ENCODE data around the gene SLC22A16. TPM values are rescaled to one million over a fixed set of nuclear protein-coding genes. Genes with fewer than 3 reads are reported as not detected.

The SLC22A16 gene
- total RNA-seq, 1 donor from 2014 or later, result not detected

GRCh38 chr6:110493253-110493800, 16.9 kb upstream of the SLC22A16 start:
- Mint-ChIP-seq H3K4me3 (no peak overlapping the region), H3K27me3 (ENCODE audit: low read depth) (no peaks in the 10 kb centered on the region), H3K4me1 (peaks cover 43% of the 10 kb centered on the region), H3K36me3 (no peaks in the 10 kb centered on the region), H3K9me3 (peaks cover 9% of the 10 kb centered on the region), H3K27ac (no peak overlapping the region)
- TF ChIP-seq CTCF (IDR thresholded peaks at IDR 0.05; ENCODE audit: unreplicated experiment), result no peak
- DNase-seq (ENCODE audit: low spot score in 2 of 2, unreplicated experiment in 2 of 2), result no peak

- no peak overlapping the region for H3K4me3 Mint-ChIP-seq
- H3K27ac Mint-ChIP-seq, result peak overlapping the region; percentile 93
- no peaks in the 10 kb centered on the region for H3K27me3 Mint-ChIP-seq (ENCODE audit: low read depth)
- no peak for TF ChIP-seq CTCF (IDR thresholded peaks at IDR 0.05; ENCODE audit: unreplicated experiment)
- no peaks in the 10 kb centered on the region for H3K36me3 Mint-ChIP-seq
- H3K9me3 Mint-ChIP-seq, result peaks cover 3% of the 10 kb centered on the region
- DNase-seq (ENCODE audit: low spot score in 2 of 2, unreplicated experiment in 2 of 2), result no peak
- peaks cover 36% of the 10 kb centered on the region for H3K4me1 Mint-ChIP-seq
Measured at GRCh38 chr6:110492584-110492983, 16.2 kb upstream of the SLC22A16 start.

GRCh38 chr6:110491644-110492317, 15.4 kb upstream of the SLC22A16 start:
- H3K9me3 Mint-ChIP-seq, result no peaks in the 10 kb centered on the region
- H3K4me1 Mint-ChIP-seq, result peaks cover 32% of the 10 kb centered on the region
- peak overlapping the region; percentile 1 for H3K4me3 Mint-ChIP-seq
- TF ChIP-seq CTCF (IDR thresholded peaks at IDR 0.05; ENCODE audit: unreplicated experiment), result no peak
- no peak for DNase-seq (ENCODE audit: low spot score in 2 of 2, unreplicated experiment in 2 of 2)
- peak overlapping the region; percentile 93 for H3K27ac Mint-ChIP-seq
- no peaks in the 10 kb centered on the region for H3K36me3 Mint-ChIP-seq
- H3K27me3 Mint-ChIP-seq (ENCODE audit: low read depth), result no peaks in the 10 kb centered on the region

- no peak for DNase-seq (ENCODE audit: low spot score in 2 of 2, unreplicated experiment in 2 of 2)
- TF ChIP-seq CTCF (IDR thresholded peaks at IDR 0.05; ENCODE audit: unreplicated experiment), result no peak
- Mint-ChIP-seq H3K4me3 (no peak overlapping the region), H3K9me3 (no peaks in the 10 kb centered on the region), H3K4me1 (peaks cover 31% of the 10 kb centered on the region), H3K27me3 (ENCODE audit: low read depth) (no peaks in the 10 kb centered on the region), H3K27ac (peak overlapping the region; percentile 93), H3K36me3 (no peaks in the 10 kb centered on the region)
Measured at GRCh38 chr6:110491299-110491643, 14.9 kb upstream of the SLC22A16 start.

- no peak overlapping the region for H3K27ac Mint-ChIP-seq
- peaks cover 19% of the 10 kb centered on the region for H3K4me1 Mint-ChIP-seq
- H3K36me3 Mint-ChIP-seq, result no peaks in the 10 kb centered on the region
- H3K9me3 Mint-ChIP-seq, result no peaks in the 10 kb centered on the region
- DNase-seq (ENCODE audit: low spot score in 2 of 2, unreplicated experiment in 2 of 2), result no peak
- H3K27me3 Mint-ChIP-seq (ENCODE audit: low read depth), result no peaks in the 10 kb centered on the region
- TF ChIP-seq CTCF (IDR thresholded peaks at IDR 0.05; ENCODE audit: unreplicated experiment), result no peak
- H3K4me3 Mint-ChIP-seq, result no peak overlapping the region
Measured at GRCh38 chr6:110490110-110490509, 13.7 kb upstream of the SLC22A16 start.
